Left renal pelvis (tissue), 4 donors: ENCODE measurements around the gene RABEP1. TPM values are rescaled to one million over a fixed set of nuclear protein-coding genes. Genes with fewer than 3 reads are reported as not detected.

Experiments
- DNase-seq, 4 donors: peaks; one replicate each; pipeline ENCODE4 v3.0.0-alpha.2; 2013; ENCODE audit warnings: low read depth in 4 of 4, low spot score in 3 of 4
- polyA plus RNA-seq, 4 donors: library from polyadenylated mRNA; unstranded; fragments of 120-200 nt; gene quantifications; one replicate each; pipeline ENCODE4 v1.2.1, GENCODE V29; 2013; ENCODE audit not compliant: insufficient read length in 4 of 4

The RABEP1 gene
- polyA plus RNA-seq, 4 donors: 52.6 to 62.9 (median 62.1) TPM

DNA sequence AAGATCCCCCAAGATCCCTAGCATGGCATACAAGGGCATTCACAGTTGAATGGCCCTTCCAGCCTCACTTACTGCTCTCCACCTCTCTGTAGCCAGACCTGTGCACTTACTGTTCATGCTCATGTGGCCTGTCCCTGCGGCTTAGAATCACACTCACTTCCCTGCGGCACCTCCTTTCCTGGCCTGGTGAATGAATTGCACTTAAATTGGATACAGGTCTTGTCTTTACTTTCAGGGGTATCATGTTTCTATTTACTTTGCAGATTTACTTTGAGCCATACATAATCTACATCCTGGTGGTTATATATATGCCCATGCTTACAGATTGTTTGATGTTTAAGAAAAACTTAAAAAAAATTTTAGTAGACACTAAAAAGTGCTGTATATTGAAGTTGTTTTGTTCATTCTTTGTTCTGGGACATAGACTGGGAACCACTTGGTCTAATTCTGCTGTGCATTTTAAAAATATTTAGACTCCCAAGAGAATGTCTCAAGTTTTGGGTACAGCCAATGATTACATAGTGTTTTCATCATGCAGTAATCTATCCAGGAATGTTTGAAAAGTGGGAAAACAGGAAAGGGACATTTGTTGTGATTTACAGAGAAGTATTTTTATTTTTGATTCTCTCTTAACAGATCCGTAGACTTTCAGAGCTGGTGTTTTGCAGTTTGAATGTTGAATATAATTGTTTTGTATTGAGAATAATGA, 73.5 kb downstream of the RABEP1 start:
- DNase-seq: no peak

DNA sequence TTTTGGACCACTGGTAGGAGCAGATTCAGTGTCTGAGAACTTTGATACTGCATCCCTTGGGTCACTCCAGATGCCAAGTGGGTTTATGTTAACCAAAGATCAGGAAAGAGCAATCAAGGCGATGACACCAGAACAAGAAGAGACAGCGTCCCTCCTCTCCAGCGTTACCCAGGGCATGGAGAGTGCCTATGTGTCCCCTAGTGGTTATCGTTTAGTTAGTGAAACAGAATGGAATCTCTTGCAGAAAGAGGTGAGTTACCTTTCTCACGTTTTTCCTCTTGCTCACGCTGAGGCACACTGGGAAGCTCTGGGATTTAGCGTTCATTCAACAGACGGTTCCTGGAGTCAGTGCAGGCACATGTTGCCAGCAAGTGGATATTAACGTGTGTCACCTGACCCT, 79.3 kb downstream of the RABEP1 start:
- no peak for DNase-seq

DNA sequence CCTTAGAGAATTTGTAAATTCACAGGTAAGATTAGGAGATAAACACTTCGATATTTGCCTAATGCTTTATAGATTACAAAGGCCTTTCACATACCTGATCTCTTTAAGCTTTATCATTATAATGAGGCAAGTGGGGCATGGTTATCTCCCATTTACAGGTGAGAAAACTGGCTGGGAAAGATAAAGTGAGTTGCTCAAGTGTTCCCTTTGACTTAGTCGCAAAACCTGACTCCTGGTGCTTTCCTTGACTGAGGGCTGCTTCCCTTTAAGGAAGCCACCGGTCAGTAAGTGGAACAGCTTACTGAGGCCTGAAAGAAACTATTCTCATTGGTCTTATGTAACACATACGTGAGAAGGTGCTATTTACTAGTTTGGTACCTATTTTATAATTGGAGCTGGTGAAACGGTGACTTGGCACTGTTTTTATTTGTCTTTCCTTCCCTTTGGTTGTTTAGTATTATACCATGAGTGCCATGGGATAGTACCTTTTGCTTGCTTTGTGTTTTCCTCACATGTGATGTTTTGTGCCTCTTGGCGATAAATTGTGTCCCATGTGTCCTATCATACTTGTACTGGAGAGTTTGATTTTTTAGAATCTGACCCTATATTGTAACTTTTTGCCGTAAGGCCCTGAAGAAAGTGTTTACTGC, 80.2 kb downstream of the RABEP1 start:
- no peak for DNase-seq

DNA sequence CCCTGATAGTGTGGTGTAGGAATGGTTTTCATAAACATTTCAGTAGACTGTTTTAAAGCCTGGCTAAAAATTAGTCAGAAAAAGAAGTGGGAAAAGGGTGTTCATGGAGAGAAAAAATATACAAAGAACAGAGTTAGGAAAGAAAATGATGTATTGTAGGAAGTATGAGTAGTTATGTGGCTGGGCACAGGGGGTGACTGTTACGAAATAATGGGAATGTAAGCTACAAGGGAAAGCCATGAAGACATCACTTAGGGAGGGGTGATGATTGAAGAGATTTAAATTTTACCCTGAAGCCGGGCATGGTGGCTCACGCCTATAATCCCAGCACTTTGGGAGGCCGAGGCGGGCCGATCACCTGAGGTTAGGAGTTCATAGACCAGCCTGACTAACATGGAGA, 82.1 kb downstream of the RABEP1 start:
- DNase-seq: no peak

DNA sequence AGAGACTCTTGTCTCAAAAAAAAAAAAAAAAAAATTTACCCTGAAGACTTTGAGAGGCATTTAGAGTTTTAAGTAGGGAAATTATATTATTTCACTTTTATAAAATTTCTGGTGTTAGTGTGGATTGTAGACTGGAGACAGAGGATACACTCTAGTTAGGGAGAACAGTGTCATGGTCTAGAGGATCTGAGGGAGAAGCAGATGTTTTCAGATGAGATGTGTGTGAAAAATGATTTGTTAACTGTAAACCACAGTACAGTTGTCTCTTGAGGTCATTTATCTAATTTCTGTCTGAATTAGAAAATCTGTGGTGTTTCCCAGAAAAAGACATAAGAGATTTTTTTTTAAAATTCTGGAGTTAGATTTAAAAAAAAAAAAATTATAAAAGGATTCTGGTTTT, 82.6 kb downstream of the RABEP1 start:
- no peak for DNase-seq

DNA sequence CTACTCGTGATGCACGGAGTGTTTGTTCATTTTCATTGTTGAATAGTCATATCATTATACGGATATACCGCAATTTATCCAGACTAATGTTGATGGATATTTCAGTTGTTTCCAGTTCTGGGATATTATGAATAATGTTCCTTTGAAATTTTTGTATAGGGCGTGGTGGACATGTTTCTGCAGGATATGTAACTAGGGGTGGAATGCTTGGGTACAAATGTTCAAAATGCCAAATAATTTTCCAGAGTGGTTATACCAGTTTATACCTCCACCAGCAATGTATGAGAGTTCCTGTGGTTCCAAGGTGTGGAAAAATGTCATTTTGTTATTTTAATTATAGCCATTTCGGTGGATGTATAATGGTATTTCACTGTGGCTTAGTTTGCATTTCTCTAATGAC, 83.7 kb downstream of the RABEP1 start:
- no peak for DNase-seq

DNA sequence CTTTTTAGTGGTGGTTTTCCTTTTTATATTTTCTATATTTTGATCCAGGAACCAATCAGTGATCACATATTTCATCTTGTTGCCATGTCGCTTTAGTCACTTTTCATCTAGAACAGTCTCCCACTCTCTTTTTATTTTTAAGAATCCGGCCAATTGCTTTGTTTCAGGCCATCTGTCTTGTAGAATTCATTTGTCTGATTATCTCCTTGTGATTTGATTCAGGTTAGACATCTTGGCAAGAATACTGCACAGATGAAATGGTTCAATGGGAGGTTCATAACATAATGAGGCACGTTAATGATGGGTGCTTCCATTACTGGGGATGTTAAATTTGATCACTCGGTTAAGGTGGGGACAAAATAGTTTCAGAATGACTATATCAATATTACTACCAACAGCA, 88.3 kb downstream of the RABEP1 start:
- no peak for DNase-seq

DNA sequence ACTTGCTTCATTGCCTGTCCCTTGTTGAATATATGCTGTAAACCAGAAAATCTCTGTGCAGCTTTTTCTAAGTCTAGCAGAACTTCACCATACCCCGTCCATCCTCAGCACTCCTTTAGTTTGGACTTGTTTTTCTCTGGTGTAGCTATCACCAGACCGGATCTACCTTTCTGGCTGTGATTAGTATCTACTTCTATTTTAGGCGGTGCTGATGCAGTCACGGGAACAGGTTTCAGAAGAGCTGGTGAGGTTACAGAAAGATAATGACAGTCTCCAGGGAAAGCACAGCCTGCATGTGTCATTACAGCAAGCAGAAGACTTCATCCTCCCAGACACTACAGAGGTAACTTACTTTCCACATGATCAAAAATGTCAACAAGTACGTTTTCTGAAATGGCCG, 91.0 kb downstream of the RABEP1 start:
- DNase-seq: no peak

DNA sequence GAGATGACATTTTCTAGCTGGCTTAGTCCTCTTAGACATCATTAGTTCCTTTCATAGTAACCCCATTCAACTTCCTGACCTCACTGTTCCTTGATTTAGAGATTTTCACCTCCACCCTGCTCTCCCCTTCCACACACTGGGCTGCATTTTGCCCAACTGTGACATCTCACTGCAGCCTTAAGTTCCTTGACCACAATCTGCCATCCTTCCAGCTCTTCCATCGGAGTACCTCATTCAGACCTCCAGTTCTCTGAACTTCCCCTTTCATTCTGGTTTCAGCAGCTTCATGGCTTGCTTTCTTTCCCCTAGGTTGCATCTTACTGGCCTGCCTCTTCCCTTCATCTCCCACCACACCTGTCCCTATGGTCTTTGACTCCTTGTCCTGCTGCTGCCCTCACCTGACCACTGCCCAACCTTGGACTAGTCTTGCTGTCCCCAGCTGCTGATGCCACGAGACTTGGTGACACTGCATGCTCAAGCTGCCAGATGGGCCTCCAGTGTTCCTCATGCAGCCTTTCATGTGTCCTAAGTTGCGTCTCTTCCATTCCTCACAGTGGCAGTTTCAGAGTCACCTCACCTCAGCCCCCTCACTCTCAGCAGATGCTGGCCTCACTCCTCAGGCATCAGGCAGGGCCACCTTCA, 96.6 kb downstream of the RABEP1 start:
- DNase-seq: no peak

DNA sequence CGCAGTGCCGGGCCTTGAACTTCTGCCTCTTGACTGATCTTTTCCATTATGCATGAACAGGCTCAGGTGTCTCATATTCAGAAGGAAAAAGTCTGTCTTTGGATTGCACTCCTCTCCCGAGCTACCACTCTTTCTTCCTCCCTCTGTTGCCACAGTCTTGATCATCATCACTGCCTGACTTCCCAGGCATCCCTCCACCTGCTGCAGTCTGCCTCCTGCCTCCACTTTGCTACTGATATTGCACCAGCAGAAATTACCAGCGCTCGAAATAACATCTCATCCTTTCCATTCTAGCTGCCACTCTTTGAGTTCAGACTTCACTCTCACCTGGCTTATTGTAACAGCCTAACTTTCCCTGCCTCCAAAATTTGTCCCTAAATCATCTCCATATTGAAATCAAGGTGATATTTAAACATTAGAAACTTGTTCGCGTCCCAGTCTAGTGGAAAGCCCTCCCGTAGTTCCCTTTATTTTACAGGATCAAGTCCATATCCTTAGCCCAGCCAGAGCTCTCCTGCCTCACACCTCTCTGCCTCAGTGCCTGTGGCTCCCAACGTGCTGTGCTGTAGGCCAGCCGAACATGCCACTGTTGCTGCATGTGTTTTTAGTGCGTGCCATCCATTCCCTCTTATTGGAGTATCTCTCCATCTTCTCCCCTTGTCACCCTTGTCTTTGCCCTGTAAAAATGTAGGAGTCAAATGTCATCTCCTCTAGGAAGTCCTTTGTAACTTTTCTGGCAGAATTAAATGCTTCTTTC, 97.4 kb downstream of the RABEP1 start:
- DNase-seq: no peak

DNA sequence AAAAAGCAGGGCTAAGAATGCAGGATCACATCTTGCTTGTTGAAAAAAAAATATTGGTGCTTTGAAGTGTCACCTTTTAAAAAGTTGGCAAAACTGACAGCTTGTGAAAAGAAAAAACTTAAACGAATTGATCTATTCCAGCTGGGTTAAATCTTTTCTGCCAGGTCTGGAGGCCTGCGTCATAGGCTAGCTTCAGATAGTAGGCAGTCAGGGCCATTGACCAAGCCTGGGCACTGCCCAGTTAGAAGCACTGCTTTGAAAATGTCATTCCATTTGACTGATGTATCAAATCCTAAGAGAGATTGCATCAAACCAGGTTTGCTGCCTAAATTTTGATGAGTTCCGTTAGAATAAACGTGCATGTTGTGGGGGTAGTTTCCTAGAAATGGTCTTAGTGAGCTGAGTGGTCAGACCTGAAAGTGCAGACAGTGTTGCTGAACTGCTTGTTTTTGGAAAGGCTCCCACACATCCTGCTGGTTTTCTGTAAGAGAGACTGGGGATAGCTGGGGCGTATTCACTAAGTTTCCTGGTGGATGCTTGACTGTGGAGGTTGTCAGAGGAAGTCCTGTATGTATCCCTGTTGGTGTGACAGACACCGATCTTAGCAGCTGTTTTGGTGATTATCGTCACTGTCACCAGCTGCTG, 98.5 kb downstream of the RABEP1 start:
- no peak for DNase-seq

DNA sequence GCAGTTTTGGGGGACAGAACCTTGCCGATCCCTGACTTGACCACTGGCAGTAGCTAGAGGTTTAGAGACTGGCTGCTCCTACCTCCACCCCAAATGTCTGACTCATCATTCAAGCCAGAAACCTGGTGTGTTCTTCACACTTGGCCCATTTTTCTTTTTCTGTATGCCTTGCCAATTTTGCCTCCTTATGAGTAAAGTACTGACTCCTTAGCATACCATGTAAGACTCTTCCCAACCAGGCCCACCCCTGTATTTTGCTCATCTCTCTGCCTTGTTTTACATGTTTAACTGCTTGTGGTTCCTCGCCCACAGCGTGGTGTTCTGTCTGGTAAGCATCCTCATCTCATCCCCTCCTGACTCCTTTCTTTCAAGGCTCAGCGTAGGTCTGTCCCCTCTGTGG, 99.5 kb downstream of the RABEP1 start:
- no peak for DNase-seq

DNA sequence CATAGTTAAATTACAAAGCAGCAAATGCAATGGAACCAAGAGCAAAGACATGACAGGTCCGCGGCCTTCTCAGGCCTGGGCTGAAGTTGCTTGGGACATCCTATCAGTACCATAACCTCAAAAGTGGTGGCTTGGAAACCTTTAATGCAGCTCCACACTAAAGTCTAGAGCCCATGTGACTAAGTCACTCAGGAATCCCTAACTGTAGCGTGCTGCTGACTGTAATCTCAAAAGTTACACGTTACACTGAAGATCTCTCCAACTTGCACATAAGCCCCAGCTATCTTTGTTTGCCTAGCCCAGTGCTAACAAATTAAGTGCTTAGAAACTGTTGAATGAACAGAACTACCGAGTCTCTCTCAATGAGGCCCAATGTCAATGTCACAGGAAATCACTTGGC, 109.6 kb downstream of the RABEP1 start:
- no peak for DNase-seq

DNA sequence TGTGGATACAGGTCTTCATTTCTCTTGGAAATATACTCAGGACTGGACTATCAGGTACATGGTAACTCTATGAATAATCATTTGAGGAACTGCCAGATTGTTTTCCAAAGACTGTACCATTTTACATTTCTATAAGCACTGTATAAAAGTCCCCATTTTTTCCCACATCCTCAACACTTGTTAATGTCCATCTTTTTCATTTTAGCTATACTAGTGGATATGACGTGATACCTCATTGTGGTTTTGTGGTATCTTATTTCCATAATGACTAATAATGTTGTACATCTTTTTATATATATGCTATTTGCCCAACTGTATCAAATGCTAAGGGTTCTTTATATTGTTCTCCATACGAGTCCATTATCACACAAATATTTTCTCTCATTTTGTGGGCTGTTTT, 114.5 kb downstream of the RABEP1 start:
- DNase-seq: no peak

DNA sequence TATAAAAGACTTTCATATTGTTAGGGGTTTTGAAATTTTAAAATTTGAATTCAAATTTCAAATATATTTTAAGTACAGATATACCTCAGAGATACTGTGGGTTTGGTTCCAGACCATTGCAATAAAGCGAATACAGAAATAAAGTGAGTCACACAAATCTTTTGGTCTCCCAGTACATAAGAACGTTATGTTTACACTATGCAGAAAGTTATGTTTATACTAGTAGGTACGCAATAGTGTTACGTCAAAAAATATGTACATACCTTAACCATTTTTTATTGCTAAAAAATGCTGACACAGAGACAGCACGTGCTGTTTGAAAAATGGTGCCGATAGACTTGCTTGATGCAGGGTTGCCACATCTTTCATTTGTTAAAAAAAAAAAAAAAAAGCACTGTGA, 117.7 kb downstream of the RABEP1 start:
- no peak for DNase-seq

DNA sequence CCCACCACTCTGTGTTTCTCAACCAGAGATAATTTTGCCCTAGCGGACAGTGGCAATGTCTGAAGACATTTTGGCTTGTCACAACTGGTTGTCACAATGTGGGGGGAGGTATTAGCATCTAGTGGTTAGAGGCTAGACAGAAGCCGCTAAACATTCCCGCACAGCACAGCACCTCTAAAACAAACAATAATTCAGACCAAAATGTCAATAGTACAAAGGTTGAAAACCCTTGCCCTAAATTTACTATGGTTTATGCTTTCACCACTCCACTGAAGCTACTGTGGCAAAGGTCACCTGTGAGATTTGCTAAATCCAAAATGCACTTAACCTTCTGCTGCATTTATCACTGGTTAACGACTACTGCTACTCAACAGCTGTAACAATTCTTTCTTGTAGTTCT, 123.3 kb downstream of the RABEP1 start:
- no peak for DNase-seq

DNA sequence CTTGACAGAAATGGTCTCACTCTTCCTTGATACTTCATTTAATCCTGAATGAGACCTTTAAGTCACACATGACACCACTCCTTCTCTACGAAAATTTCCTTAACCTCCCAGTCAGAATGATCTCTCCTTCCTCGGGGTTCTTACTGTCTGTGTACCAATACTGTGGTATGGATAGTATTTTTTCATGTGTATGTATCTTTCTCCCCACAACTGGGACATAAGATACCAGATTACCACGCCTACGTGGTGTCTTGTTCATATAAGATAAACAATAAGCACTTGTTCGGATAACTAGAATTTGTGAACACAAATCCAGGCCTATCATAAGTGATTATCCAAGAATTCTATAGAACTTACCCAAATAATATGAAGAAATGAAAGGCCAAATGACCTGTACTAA, 126.1 kb downstream of the RABEP1 start:
- DNase-seq: no peak

DNA sequence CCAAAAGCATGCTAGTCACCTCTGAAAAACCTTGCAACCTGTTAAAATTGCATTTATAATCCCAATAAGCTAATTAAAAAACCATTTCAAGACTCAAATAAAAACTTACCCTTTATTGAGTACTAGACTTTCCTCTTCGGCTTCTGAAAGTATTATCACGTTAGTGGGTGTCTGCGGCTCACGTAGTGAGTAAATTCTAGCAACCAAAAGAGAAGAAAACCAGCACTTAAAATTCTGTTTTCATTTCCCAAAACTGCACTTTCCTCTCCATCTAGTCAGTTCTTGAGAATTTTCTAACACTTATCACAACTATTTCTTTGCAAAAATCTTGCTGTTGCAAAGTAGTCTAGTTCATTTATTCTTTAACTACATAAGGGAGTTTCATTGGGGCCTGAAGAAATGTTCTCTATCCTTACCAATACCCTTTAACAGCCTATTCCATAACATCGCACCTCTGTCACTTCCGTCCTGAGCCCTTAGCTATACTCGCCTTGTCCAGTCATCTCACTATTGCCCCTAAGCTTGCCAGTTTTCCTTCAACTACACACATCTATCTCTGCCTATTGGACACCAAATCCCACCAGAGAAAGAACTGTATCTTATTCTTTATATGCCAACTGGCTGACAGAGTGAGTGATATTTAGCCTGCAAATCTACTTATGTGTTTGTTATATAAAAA, 128.6 kb downstream of the RABEP1 start:
- DNase-seq: no peak

DNA sequence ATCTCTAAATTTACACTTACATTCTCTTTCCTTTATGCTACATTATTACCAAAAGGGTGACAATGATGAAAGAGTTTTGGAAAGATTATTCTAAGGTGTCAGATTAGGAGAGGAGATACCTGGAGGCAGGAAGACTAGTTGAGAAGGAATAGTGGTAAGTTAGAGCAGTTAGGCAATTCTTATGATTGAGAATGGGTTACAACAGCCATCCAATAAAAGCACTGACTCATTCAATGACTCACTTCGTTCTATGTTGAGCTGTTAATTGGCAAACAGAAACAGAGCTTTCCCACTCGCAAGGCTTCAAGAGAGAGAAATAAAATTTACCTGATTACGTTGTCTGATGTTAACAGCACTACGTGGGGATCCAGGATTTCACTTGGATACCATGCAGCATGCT, 131.6 kb downstream of the RABEP1 start:
- DNase-seq: no peak

DNA sequence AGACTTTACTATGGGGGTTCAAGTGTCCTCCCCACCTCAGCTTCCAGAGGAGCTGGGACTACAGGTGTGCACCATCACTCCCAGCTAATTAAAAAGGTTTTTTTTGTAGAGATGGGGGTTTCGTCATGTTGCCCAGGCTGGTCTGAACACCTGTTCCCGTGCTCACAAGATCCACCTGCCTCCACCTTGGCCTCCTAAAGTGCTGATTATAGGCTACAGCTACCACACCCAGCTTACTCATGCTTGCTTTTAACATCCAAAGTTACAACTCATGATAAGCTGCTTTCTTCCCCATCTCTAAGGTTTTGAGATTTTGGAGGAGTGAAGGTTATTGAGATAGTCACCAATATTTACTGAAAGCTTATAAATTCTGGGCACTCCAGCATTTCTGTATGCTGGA, 134.8 kb downstream of the RABEP1 start:
- DNase-seq: no peak
